Measurements from ENCODE around the gene FTCDNL1. TPM values are rescaled to one million over a fixed set of nuclear protein-coding genes. Genes with fewer than 3 reads are reported as not detected.

The FTCDNL1 gene
- total and polyA plus RNA-seq, 2 of the 13 experiments (the other 11 are each of a cell fraction or from before 2014, with no cell fraction given), result 0.98 to 1.4 TPM

DNA sequence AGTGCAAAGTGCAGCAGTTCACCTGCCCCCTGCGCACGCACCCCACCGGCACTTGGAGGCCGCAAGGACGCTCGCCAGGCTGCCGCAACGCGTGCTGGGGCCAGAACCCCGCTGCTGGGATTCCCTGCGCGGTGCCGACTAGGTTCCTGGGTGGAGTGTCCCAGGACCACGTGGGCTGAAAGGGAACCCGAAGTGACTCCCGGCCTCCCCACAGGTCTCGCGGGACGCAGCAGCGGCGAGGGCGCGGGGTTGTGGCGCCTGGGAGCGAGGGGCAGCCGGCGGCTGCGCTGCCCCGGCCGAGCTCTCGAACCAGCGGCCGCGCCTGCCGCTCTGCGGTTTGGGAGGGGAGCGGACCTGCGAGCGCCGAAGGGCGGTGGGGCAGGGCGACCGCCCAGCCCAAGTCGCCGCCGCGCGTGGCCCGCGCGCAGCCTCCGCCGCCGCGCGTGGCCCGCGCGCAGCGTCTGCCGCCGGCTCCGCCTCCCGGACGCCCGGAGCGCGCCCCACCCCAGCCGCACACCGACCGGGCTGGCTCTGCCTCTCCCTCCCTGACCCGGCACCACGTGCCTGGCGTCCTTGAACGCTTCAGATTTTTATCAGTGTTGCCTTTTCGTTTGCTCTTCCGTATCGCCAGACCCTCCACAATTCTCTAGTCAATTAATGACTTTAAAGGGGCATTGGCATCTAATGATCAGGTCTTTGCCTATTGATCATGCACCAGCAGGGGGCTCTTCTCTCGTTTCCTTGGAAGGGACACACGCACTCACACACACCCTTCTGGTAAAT is at the start of gene FTCDNL1 (continued):
- TF ChIP-seq, protein P1, sequence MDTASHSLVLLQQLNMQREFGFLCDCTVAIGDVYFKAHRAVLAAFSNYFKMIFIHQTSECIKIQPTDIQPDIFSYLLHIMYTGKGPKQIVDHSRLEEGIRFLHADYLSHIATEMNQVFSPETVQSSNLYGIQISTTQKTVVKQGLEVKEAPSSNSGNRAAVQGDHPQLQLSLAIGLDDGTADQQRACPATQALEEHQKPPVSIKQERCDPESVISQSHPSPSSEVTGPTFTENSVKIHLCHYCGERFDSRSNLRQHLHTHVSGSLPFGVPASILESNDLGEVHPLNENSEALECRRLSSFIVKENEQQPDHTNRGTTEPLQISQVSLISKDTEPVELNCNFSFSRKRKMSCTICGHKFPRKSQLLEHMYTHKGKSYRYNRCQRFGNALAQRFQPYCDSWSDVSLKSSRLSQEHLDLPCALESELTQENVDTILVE (CRISPR knock-in tag; IDR thresholded peaks at IDR 0.05), result no peak; the same call in 1 of the 2 replicates
- TF ChIP-seq ZNF782 (CRISPR knock-in tag; IDR thresholded peaks at IDR 0.05; ENCODE audit: borderline replicate concordance) (no peak; the same call in none of the 2 replicates), SATB2 (CRISPR knock-in tag; IDR thresholded peaks at IDR 0.05) (no peak), SALL1 (CRISPR knock-in tag; IDR thresholded peaks at IDR 0.05) (peak; percentile 91), TOPORS (CRISPR knock-in tag; IDR thresholded peaks at IDR 0.05) (peak; percentile 87; the same call in 1 of the 2 replicates), TFDP2 (CRISPR knock-in tag; IDR thresholded peaks at IDR 0.05) (0 out of 2 replicates have a peak, but pooled peaks have one; percentile 27), SALL2 (CRISPR knock-in tag; IDR thresholded peaks at IDR 0.05) (peak; percentile 85; the same call in 1 of the 2 replicates), FOXP1 (IDR thresholded peaks at IDR 0.05) (no peak), FOXP1 (CRISPR knock-in tag; IDR thresholded peaks at IDR 0.05) (no peak; the same call in 1 of the 2 replicates), ZBTB3 (CRISPR knock-in tag; IDR thresholded peaks at IDR 0.05; ENCODE audit: borderline replicate concordance, low read depth) (no peak), MAFG (CRISPR knock-in tag; IDR thresholded peaks at IDR 0.05) (no peak), ZNF510 (CRISPR knock-in tag; IDR thresholded peaks at IDR 0.05; ENCODE audit: low read depth) (no peak), NFRKB (IDR thresholded peaks at IDR 0.05) (no peak), IRF2 (CRISPR knock-in tag; IDR thresholded peaks at IDR 0.05) (peak; percentile 16), ZNF431 (CRISPR knock-in tag; IDR thresholded peaks at IDR 0.05; ENCODE audit: borderline replicate concordance, low read depth) (no peak; the same call in 1 of the 2 replicates), RELA (CRISPR knock-in tag; IDR thresholded peaks at IDR 0.05) (no peak), CEBPG (CRISPR knock-in tag; IDR thresholded peaks at IDR 0.05) (no peak), ZNF256 (CRISPR knock-in tag; conservative IDR thresholded peaks at IDR 0.05) (no peak), ZNF710 (CRISPR knock-in tag; IDR thresholded peaks at IDR 0.05; ENCODE audit: borderline replicate concordance) (peak; percentile 83; the same call in 1 of the 2 replicates), KLF12 (CRISPR knock-in tag; IDR thresholded peaks at IDR 0.05; ENCODE audit: borderline replicate concordance) (no peak), PPARG (CRISPR knock-in tag; conservative IDR thresholded peaks at IDR 0.05) (0 out of 2 replicates have a peak, but pooled peaks have one; percentile 6), MED1 (CRISPR knock-in tag; IDR thresholded peaks at IDR 0.05) (peak; percentile 8), EEA1 (CRISPR knock-in tag; IDR thresholded peaks at IDR 0.05; ENCODE audit: borderline replicate concordance) (peak; percentile 85; the same call in 1 of the 2 replicates), SAP130 (CRISPR knock-in tag; IDR thresholded peaks at IDR 0.05; ENCODE audit: low read depth) (peak; percentile 49), HNRNPLL (IDR thresholded peaks at IDR 0.05; ENCODE audit: low read depth, low read length, poor library complexity, severe bottlenecking) (peak; percentile 78), ZNF484 (CRISPR knock-in tag; IDR thresholded peaks at IDR 0.05; ENCODE audit: borderline replicate concordance, low read depth) (no peak), GATA4 (IDR thresholded peaks at IDR 0.05; ENCODE audit: borderline replicate concordance, low read depth) (no peak), ZNF10 (CRISPR knock-in tag; IDR thresholded peaks at IDR 0.05; ENCODE audit: borderline replicate concordance, low read depth) (no peak), ZMYM3 (CRISPR knock-in tag; IDR thresholded peaks at IDR 0.05) (peak; percentile 60)
